HG02571 (cell line): ENCODE measurements around the gene STRN3.
"Not testable (repeated sequence)": the region's sequence is repeated elsewhere in the genome, so short reads cannot be mapped to it uniquely, and the experiment has no call there.

Source experiments
- ATAC-seq: cut with Tn5 transposase; IDR thresholded peaks from one replicate; pipeline ENCODE4 v1.9.1; 2021; ENCODE audit warnings: mild to moderate bottlenecking, moderate library complexity; ENCODE audit not compliant: unreplicated experiment

Gene STRN3

DNA sequence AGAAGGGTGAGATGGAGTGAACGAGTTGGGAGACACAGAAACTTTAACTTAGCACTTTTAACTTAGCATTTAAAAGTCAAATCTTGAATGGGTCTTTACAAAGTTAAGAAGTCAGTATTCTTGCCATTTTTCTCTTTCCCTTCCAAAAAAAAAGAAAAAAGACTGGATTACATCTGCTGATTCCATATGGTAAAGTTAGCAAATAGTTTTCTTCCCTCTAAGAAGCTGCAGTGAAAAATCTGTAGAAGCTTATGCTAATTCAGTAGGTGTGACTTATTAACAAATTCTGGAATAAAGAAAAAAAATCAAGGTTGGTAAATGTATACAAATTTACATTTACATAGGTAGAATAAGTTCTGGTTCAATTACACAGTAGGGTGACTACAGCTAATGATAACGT is 100.9 kb downstream of the STRN3 start:
- no peak for ATAC-seq

DNA sequence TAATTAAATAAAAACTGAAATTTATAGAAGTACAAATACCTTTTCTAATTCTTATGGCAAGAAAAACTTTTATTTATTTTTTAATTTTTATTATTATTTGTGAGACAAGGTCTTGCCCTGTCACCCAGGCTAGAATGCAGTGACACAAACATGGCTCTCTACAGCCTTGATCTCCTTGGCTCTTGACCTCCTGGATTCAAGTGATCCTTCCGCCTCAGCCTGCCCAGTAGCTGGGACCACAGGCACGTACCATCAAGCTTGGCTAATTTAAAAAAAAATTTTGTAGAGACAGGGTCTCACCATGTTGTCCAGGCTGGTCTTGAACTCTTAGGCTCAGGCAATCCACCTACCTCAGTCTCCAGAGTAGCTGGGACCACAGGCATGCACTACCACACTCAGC is 104.4 kb downstream of the STRN3 start:
- ATAC-seq = no peak

DNA sequence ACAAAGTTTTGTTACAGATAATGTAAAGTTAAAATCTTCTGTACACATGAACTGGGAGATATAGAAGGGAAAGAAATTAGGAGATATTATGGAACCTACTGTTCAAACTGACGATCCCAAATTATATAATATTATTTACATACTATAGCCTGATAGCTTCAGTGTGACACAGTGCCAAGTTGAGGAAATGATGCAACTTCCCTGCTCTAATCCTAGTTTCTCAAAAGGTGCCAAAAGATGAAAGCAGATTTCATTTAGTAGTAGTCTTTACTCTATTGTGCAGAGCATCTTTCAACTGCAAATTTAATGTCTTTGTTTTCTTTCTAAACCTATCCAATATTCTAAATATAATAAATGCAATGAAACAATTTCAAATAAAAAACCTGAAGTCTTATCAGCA is 104.9 kb downstream of the STRN3 start:
- ATAC-seq = no peak

DNA sequence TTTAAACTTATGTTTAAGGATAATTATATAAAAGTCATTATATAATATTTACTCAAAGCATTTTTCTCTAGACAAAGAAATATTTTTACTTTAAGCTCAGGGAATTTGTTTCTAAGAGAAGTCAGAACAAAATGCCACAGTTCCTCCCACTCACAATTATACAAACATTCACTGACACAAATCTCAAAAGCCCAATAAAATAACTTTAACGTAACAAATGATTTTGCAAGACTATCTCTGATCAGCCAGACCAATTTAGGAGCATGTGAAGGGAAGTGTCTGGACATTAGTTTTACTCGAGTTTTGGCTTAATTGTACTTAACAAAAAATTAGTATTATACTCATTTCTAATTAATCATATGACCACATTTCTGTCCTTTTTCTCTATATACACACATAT is 110.6 kb downstream of the STRN3 start:
- no peak for ATAC-seq

DNA sequence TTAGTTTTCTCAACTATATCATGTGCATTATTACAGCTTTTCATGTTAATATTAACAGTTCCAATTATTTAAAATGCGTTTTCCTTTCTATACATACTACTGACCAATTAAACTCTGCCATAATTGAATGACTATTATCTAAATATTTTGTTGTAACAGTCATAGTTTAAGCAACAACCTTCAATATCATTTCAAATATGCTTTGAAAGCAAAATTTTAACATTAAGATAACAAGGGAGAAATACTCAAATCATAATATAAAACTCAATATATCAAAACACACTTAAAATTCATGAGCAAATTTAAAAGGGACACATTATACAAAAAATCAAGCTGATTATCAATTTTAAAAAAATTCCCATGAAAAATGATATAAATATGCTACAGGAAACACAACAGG is 111.4 kb downstream of the STRN3 start:
- no peak for ATAC-seq

DNA sequence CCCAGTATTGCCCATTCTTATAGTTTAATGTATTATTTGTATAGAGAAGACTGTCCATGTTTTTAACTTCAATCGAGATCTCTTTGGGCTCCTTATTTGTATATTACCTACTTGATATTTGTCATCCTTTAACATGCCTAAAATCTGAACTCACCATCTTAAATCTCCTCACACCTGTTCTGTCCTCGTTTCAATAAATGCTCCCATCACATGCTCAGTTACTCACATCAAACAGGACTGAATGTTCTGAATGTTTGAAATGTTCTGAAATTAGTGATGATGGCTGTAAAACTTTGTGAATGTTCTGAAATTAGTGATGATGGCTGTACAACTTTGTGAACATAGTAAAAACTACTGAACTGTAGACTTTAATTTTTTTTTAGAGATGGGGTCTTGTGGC is 117.4 kb downstream of the STRN3 start:
- no peak for ATAC-seq

DNA sequence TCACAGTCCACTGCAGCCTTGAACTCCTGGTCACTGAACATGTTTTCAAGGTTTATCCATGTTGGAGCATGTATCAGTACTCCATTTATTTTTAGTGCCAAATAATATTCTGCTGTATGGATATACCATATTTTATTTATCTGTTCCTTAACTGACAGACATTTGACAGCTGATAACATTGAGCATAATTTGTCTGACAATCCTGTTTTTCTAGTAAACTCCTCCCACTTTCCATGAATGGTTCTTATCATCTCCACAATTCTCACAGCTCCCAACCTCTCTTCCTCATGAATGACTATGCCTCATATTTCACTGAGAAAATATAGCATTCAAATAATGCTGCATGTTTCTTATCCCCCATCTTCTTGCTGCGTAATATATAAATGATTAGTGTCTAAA is 118.5 kb downstream of the STRN3 start:
- ATAC-seq = no peak

DNA sequence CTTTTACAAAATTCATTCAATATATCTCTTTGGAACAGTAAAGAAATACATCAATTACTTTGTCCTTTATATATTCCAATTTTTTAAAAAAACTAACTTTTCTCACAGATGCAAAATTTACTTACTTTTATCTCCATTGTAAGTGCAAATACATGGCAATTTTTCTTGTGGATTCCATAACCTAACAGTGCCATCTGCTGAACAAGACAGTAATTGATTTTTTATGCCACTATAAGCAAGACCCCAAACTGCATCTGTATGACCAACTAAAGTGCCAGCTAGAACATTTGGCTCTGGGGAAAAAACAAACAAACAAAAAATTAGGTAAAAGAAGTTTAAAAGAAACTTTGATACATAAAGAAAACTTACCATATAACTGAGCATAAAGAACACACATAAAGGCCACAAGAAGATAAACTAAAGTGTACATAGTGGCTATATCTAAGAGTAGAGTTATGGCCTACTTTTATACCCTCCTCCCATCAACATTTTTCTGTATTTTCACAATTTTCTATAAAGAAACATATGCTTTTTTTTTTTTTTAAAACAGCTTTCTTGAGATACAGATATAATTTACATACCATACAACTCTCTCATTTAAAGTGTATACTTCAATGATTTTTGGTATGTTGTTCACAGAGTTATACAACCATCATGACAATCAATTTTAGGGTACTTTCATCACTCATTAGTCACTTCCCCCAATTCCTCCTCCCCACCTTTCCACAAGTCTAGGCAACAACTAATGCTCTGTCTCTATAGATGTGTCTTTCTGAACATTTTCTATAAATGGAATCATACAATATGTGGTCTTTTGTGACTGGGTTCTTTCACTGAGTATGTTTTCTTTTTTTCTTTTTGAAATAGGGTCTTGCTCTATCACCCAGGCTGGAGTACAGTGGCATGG is 119.2 kb downstream of the STRN3 start:
- no peak for ATAC-seq

DNA sequence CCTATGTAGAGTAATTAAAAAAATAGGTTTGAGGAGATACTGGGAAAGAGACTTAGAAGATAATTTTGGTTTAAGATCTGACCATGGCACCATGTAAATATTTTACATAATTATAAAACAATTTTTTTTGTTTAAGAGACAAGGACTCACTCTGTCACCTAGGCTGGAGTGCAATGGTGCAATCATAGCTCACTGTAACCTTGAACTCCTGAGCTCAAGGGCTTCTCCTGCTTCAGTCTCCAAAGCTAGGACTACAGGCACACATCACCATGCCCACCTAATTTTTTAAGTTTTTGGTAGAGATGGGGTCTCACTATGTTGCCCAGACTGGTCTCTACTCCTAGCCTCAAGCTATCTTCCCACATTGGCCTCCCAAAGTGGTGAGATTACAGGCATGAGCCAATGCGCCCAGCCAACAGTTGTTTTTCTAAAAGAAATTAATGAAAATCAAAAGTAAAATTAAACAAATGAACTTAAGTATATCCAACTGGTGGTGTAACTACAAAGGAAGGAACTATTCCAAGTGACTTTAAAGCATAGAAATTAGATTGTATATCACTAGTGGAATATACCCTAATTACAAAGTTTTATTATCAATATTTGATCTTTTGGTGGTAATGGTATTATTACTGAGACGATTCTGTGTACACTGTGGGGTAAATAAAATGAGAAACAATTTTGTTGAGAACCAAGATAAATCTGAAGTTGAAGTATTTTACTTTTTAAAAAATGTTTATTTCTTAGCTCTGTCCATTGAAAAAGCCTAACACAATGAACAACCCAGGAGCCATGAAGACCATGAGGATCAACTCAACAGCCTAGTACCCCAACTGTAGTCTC is 122.7 kb downstream of the STRN3 start:
- no peak for ATAC-seq

DNA sequence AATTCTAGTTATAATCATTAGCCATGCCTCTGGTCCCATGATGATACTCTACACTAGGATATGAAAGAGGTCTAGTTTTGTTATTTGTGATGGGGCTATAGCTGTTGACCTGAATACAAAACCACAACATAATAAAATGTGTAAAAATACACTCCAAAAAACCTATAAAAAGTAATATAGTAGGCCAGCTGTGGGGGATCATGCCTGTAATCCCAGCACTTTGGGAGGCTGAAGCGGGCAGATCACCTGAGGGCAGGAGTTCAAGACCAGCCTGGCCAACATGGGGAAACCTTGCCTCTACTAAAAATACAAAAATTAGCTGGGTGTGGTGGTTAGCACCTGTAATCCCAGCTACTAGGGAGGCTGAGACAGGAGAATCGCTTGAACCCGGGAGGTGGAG is 129.1 kb downstream of the STRN3 start:
- not testable (repeated sequence) for ATAC-seq

DNA sequence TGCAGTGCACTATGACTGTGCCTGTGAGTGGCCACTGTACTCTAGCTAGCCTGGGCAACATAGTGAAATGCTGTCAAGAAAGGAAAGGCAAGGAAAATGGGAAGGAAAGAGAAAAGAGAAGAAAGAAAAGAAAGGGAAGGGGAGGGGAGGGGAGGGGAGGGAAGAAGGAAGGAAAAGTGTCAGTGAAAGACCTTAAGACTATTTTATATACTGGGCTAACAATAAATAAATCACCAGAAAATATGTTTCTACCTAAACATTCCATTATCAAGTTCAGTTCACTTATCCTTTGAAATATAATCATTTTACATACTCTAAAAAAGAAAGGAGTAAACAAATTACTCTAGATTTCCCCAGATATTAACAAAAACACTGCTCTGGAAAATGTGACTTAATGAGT is 129.7 kb downstream of the STRN3 start:
- no peak for ATAC-seq

DNA sequence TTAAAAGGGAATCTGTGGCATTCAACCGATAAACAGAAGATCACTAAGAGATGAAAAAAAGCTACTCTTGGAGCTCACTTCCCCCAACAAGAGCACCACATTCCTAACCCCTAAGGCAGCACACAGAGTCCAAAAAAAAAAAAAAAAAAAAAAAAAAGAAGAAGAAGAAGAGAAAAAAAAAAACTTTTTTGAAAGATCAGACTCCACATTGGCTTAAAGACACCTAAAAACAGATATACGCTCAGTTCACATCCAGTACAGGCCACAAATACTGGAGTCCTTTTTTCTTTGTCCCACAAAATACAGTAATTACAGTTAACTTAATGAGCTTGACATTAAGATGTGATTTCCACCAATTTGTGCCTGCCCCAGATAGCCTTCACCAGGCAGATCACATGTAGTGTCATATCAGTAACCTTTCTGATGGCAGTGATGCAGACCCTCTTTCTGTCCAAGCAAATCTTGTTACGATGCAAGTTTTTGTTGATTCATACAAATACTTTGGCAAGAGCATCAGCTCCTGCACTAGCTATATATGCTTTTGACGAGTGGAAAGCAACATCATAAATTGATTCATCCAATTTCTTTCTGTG is 131.2 kb downstream of the STRN3 start:
- ATAC-seq = no peak

DNA sequence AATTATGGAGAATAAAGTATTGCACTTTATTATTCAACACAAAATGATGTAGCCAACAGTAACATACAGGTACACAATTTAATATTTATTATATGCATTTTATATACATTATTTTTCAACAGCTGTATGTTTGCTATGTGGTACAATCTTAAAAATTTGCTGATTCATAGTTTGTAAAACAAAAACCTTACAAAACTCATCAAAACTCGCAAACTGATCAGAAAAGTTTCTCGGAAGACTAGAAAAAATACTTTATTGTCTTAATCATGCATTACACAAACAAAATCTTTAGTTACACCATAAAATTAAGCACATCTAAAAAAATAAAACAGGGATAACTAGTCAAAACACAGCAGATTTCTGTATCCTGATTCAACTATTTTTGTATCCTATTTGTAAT is 132.4 kb downstream of the STRN3 start:
- ATAC-seq = no peak

DNA sequence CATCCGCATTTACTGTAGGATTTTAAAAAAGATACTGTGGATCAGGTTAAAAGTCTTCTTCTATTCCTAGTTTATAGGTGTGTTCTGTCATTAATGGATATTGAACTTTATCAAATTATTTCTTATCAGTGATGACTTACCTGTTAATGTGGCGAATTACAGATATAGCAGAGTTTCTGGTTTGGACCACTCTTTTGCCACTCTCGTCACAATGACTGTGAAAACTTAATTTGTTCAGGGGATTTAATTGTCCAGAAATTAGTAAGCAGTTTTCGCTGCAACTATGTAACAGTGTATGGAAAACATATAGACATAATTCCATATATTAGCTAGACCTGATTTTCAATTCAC is 137.0 kb downstream of the STRN3 start:
- no peak for ATAC-seq

DNA sequence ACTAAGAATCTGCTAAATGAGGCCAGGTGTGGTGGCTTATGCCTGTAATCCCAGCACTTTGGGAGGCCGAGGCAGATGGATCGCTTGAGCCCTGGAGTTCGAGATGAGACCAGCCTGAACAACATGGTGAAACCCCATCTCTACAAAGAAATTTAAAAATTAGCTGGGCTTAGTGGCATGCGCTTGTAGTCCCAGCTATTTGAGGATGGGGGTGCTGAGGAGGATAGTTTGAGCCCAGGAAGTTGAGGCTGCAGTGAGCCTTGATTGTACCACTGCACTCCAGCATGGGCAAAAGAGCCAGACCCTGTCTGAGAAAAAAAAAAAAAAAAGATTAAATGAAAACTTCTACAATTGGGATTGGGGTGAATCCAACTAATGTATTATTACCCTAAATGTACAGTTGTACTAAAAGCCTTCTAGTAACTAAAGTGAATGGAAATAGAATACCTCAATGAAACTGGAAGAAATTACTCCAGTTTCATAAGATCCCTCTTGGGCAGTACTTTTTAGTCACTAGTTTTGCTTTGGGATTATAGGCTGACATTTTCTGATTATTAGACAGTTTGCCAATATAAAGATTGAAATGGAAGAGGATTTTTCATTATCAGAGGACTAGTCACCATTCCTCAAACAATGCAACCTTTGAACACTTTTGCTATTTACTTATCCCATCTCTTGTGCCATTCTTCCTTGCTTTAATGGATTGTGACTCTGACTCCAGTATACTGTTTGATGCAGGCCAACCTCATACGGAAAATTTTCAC is 137.5 kb downstream of the STRN3 start:
- ATAC-seq = no peak

DNA sequence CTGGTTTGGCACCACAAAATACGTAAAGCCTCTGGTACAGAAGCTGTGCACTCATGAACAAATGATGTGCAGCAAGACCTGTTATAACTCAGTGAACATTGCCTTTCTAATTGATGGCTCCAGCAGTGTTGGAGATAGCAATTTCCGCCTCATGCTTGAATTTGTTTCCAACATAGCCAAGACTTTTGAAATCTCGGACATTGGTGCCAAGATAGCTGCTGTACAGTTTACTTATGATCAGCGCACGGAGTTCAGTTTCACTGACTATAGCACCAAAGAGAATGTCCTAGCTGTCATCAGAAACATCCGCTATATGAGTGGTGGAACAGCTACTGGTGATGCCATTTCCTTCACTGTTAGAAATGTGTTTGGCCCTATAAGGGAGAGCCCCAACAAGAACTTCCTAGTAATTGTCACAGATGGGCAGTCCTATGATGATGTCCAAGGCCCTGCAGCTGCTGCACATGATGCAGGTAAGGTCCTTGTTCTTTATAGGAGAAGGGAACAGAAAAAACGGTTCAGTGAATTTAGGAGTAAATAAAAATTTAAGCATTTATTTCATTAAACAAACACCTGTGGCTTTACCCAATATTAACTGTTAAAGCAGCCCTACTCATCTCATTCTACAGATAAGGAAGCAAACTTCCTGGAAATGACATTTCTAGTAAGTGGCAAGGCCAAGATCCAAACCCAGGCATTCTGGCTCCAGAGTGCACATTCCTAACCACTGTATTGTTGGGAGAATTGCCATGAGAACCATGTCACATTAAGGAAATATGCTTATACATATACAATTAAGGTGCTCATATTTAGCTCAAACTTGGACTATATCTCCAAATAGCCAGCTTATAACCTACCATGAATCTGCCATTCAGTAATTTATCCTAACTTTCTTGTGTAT is 140.1 kb downstream of the STRN3 start:
- no peak for ATAC-seq

DNA sequence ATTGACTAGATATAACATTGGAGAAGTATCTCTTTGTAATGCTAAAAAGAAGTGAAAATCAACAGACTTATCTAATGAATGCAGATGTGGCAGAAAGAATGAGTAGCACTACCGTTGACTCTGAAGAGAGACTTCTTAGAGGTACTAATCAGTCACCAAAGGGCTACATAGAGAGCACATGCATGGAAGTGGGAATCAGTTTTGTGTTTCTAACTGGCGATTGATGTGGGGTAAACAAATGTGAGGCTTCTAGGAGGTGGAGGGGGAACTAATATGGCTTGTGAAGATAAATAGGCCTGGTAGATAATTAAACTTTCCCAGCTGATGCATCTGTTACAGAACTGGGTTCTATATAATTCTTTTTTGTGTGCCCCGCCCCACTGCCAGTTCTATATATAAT is 141.3 kb downstream of the STRN3 start:
- no peak for ATAC-seq

DNA sequence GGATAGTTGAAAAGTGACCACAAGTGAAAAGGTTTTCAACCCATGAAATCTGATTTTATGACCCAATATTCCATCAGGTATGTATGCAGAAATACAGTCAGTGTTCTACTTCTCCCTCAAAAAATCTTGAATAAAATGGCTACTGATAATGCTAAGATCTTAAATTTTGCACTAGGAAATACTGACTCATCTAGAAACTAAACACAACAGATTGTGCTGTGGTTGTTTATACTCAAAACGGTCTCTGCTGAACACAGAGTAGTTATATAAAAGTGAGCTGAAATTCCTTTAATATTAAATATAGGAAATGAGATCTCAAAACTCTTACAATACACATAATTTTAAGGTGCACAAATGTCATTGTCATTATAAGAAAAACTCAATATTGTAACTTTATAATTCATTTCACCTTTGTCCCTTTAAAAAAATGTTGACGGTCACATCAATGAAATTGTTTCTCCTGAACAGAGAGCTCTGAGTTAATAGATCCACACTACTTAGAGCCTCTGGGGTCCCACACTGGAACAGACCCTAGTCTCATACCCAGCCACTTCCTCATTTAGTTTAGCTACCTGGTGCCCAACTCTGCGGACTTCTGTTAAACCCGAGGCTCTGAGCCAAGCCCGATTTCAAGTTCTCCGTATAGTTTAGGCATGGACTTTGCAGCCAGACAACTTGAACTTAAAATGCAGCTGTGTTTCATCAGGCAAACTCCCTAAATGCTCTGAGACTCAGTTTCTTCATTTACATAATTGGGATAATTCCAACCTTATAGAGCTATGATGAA is 142.5 kb downstream of the STRN3 start:
- ATAC-seq = no peak

DNA sequence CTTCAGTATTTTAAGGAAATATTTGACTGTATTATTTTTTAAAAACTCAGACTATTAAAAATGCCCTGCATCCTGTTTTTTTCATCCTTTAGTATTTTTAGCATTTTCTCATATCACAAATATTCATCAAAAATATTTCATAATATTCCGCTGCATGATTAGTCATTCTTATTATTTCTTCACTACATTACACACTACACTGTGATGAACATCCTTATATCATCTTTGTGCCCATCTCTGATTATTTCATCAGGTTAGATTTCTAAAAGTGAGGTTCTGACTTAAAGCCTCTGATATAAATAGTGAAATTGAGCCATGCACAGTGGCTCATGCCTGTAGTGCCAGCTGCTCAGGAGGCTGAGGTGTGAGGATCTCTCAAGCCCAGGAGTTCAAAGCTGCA is 143.7 kb downstream of the STRN3 start:
- ATAC-seq = no peak
